GM19351 (cell line): Measurements from ENCODE around the gene SLFN11.
"Not testable (repeated sequence)": the region's sequence is repeated elsewhere in the genome, so short reads cannot be mapped to it uniquely, and the experiment has no call there.

Experiments
- ATAC-seq: cut with Tn5 transposase; IDR thresholded peaks from one replicate; pipeline ENCODE4 v1.9.1; 2021; ENCODE audit warnings: mild to moderate bottlenecking, moderate library complexity; ENCODE audit not compliant: unreplicated experiment

Gene SLFN11

GRCh38 chr17:35359398-35359797 is 14.0 kb downstream of the SLFN11 start:
- no peak for ATAC-seq

GRCh38 chr17:35352284-35352683 is 21.1 kb downstream of the SLFN11 start:
- no peak for ATAC-seq

- ATAC-seq = no peak
Measured at GRCh38 chr17:35350493-35350892, 22.9 kb downstream of the SLFN11 start.

- ATAC-seq = no peak
Measured at GRCh38 chr17:35345926-35346771, 27.3 kb downstream of the SLFN11 start.

- ATAC-seq = no peak
Measured at GRCh38 chr17:35345445-35345925, 27.9 kb downstream of the SLFN11 start.

GRCh38 chr17:35344262-35344661 is 29.2 kb downstream of the SLFN11 start:
- ATAC-seq = no peak

- no peak for ATAC-seq
Measured at GRCh38 chr17:35342276-35342675, 31.1 kb downstream of the SLFN11 start.

GRCh38 chr17:35341411-35341992 is 31.9 kb downstream of the SLFN11 start:
- ATAC-seq = no peak

- ATAC-seq = no peak
Measured at GRCh38 chr17:35338230-35338629, 35.2 kb downstream of the SLFN11 start.

- ATAC-seq = no peak
Measured at GRCh38 chr17:35337364-35337763, 36.1 kb downstream of the SLFN11 start.

- ATAC-seq = not testable (repeated sequence)
Measured at GRCh38 chr17:35333578-35333977, 39.8 kb downstream of the SLFN11 start.

GRCh38 chr17:35322749-35323148 is 50.7 kb downstream of the SLFN11 start:
- no peak for ATAC-seq

- no peak for ATAC-seq
Measured at GRCh38 chr17:35315971-35316370, 57.5 kb downstream of the SLFN11 start.

- no peak for ATAC-seq
Measured at GRCh38 chr17:35315283-35315682, 58.1 kb downstream of the SLFN11 start.

GRCh38 chr17:35314415-35315216 is 58.8 kb downstream of the SLFN11 start:
- ATAC-seq = no peak

- no peak for ATAC-seq
Measured at GRCh38 chr17:35313875-35314409, 59.5 kb downstream of the SLFN11 start.

- ATAC-seq = no peak
Measured at GRCh38 chr17:35312790-35313711, 60.4 kb downstream of the SLFN11 start.

- no peak for ATAC-seq
Measured at GRCh38 chr17:35312346-35312745, 61.1 kb downstream of the SLFN11 start.

GRCh38 chr17:35309345-35309744 is 64.1 kb downstream of the SLFN11 start:
- ATAC-seq = not testable (repeated sequence)
